ENCODE measurements around the gene ZNF226. TPM values are rescaled to one million over a fixed set of nuclear protein-coding genes. Genes with fewer than 3 reads are reported as not detected.
"Not testable (repeated sequence)": the region's sequence is repeated elsewhere in the genome, so short reads cannot be mapped to it uniquely, and the experiment has no call there.

The ZNF226 gene
- total RNA-seq: 10 to 100 TPM in 3 of 4 donors, 1 to 10 TPM in 1; 9.9 to 23.8 (median 12.9) TPM

GRCh38 chr19:44164673-44165512 lies at the start of gene ZNF226:
Gene ZNF226 (plus strand): TSS chr19:44165100. CDS start chr19:44170081, 4,981 bp downstream.
- H3K4me1 ChIP-seq: peaks cover 6 to 24% (median 9%) of the 10 kb centered on the region in 3 donors

GRCh38 chr19:44121162-44121561 lies 43.7 kb upstream of the ZNF226 start:
- H3K36me3 ChIP-seq: peaks cover 0 to 100% (median 24%) of the 10 kb centered on the region in 3 donors
- H3K27ac ChIP-seq; DNase-seq; H3K4me1 ChIP-seq; H3K27me3 ChIP-seq; intact Hi-C loops (cut with DNase I); H3K4me3 ChIP-seq: not testable (repeated sequence)
- H3K9me3 ChIP-seq: peaks cover 0 to 55% (median 28%) of the 10 kb centered on the region in 3 donors
- 91 to 93% methylated on average over 4 of the region's 4 CpGs for WGBS, 2 donors

More at GRCh38 chr19:44164673-44165512, at the start of gene ZNF226:
- DNase-seq: peak; percentile 50
- H3K36me3 ChIP-seq: peaks cover 8 to 41% (median 13%) of the 10 kb centered on the region in 3 donors
- WGBS, 2 donors: 0 to 1% methylated on average over 22 to 30 of the region's 32 CpGs
- intact Hi-C loops (cut with DNase I): no loop called here
- peak within 1 kb of the TSS; percentile 66 to 94 (median 79) for H3K4me3 ChIP-seq
- TF ChIP-seq POLR2A (IDR thresholded peaks at IDR 0.05): peak in 1 of 4 donors; percentile 41
- TF ChIP-seq CTCF (IDR thresholded peaks at IDR 0.05): peak in 1 of 6 experiments; percentile 22
- no peaks in the 10 kb centered on the region for H3K27me3 ChIP-seq
- H3K9me3 ChIP-seq: peaks cover 0 to 77% (median 29%) of the 10 kb centered on the region in 3 donors
- H3K27ac ChIP-seq: peak within 1 kb of the TSS; percentile 79 to 92 (median 90)

GRCh38 chr19:44131955-44132354 lies 32.9 kb upstream of the ZNF226 start:
- WGBS, 2 donors: 89 to 90% methylated on average over 5 of the region's 5 CpGs
- no peak overlapping the region for H3K4me3 ChIP-seq
- DNase-seq: no peak
- no peaks in the 10 kb centered on the region for H3K27me3 ChIP-seq
- intact Hi-C loops (cut with DNase I): no loop called here
- H3K9me3 ChIP-seq: peaks cover 0 to 76% (median 51%) of the 10 kb centered on the region in 3 donors
- TF ChIP-seq POLR2A (IDR thresholded peaks at IDR 0.05) (no peak), CTCF (IDR thresholded peaks at IDR 0.05) (no peak)
- H3K36me3 ChIP-seq: peaks cover 17 to 56% (median 18%) of the 10 kb centered on the region in 3 donors
- no peaks in the 10 kb centered on the region for H3K4me1 ChIP-seq
- no peak overlapping the region for H3K27ac ChIP-seq

GRCh38 chr19:44141191-44142058 lies 23.5 kb upstream of the ZNF226 start, which contains the start of gene ZNF234:
Gene ZNF234 (plus strand): TSS chr19:44141554. CDS start chr19:44144633, 3,079 bp downstream.
- 2 to 4% methylated on average over 16 to 23 of the region's 52 CpGs for WGBS, 2 donors
- no peaks in the 10 kb centered on the region for H3K9me3 ChIP-seq
- DNase-seq: no peak

More at GRCh38 chr19:44141191-44142058, 23.5 kb upstream of the ZNF226 start, which contains the start of gene ZNF234:
- peak within 1 kb of the TSS; percentile 83 to 95 (median 90) for H3K4me3 ChIP-seq
- H3K27me3 ChIP-seq: no peaks in the 10 kb centered on the region
- intact Hi-C loops (cut with DNase I): no loop called here
- H3K4me1 ChIP-seq: peaks cover 0 to 24% (median 8%) of the 10 kb centered on the region in 3 donors
- peak within 1 kb of the TSS; percentile 76 to 86 (median 82) for H3K27ac ChIP-seq
- TF ChIP-seq CTCF (IDR thresholded peaks at IDR 0.05) (no peak), POLR2A (IDR thresholded peaks at IDR 0.05) (peak in 1 of 4 donors; percentile 15)
- H3K36me3 ChIP-seq: peaks cover 0 to 26% (median 15%) of the 10 kb centered on the region in 3 donors
